Neural crest cell (in vitro differentiated cells): Measurements from ENCODE around the gene OTUB2. TPM values are rescaled to one million over a fixed set of nuclear protein-coding genes. Genes with fewer than 3 reads are reported as not detected.

Source experiments
- DNase-seq: peaks from one replicate; pipeline ENCODE4 v3.0.0; 2021; ENCODE audit warnings: low read depth, mixed read lengths, low spot score
- H3K27ac Mint-ChIP-seq: one replicate; pipeline ENCODE4 v1.8.0; 2021; ENCODE audit warnings: mild to moderate bottlenecking, mixed read lengths; ENCODE audit not compliant: unreplicated experiment
- H3K27me3 Mint-ChIP-seq: 2 replicates; pipeline ENCODE4 v1.8.0; 2021; ENCODE audit warnings: low read depth, mild to moderate bottlenecking, mixed read lengths
- H3K36me3 Mint-ChIP-seq: 2 replicates; pipeline ENCODE4 v1.8.0; 2021; ENCODE audit warnings: low read depth, mild to moderate bottlenecking, mixed read lengths
- H3K4me1 Mint-ChIP-seq: 2 replicates; pipeline ENCODE4 v1.8.0; 2021; ENCODE audit warnings: mixed read lengths
- H3K4me3 Mint-ChIP-seq: one replicate; pipeline ENCODE4 v1.8.0; 2021; ENCODE audit warnings: mild to moderate bottlenecking, mixed read lengths
- H3K9me3 Mint-ChIP-seq: 2 replicates; pipeline ENCODE4 v1.8.0; 2021; ENCODE audit warnings: mixed read lengths
- total RNA-seq: library from RNA; stranded (reverse); gene quantifications from 2 replicates; pipeline ENCODE4 v1.2.1, GENCODE V29; 2021
- TF ChIP-seq, protein P1 (sequence below): fragments of 200-600 bp; sonication (generic); conservative IDR thresholded peaks from 2 replicates; pipeline ENCODE4 v1.5.0; 2021; ENCODE audit warnings: antibody characterized with exemption, mild to moderate bottlenecking

OTUB2 gene
- total RNA-seq, 1 donor from 2014 or later: 4.4 TPM

- Mint-ChIP-seq H3K27me3 (no peaks in the 10 kb centered on the region), H3K4me3 (no peak overlapping the region), H3K9me3 (peaks cover 2% of the 10 kb centered on the region), H3K27ac (no peak overlapping the region), H3K4me1 (peaks cover 21% of the 10 kb centered on the region), H3K36me3 (no peaks in the 10 kb centered on the region)
- TF ChIP-seq, protein P1, sequence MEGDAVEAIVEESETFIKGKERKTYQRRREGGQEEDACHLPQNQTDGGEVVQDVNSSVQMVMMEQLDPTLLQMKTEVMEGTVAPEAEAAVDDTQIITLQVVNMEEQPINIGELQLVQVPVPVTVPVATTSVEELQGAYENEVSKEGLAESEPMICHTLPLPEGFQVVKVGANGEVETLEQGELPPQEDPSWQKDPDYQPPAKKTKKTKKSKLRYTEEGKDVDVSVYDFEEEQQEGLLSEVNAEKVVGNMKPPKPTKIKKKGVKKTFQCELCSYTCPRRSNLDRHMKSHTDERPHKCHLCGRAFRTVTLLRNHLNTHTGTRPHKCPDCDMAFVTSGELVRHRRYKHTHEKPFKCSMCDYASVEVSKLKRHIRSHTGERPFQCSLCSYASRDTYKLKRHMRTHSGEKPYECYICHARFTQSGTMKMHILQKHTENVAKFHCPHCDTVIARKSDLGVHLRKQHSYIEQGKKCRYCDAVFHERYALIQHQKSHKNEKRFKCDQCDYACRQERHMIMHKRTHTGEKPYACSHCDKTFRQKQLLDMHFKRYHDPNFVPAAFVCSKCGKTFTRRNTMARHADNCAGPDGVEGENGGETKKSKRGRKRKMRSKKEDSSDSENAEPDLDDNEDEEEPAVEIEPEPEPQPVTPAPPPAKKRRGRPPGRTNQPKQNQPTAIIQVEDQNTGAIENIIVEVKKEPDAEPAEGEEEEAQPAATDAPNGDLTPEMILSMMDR: no peak
- DNase-seq: no peak
These were observed 45.5 kb upstream of the OTUB2 start for GRCh38 chr14:93980456-93981201.

DNA sequence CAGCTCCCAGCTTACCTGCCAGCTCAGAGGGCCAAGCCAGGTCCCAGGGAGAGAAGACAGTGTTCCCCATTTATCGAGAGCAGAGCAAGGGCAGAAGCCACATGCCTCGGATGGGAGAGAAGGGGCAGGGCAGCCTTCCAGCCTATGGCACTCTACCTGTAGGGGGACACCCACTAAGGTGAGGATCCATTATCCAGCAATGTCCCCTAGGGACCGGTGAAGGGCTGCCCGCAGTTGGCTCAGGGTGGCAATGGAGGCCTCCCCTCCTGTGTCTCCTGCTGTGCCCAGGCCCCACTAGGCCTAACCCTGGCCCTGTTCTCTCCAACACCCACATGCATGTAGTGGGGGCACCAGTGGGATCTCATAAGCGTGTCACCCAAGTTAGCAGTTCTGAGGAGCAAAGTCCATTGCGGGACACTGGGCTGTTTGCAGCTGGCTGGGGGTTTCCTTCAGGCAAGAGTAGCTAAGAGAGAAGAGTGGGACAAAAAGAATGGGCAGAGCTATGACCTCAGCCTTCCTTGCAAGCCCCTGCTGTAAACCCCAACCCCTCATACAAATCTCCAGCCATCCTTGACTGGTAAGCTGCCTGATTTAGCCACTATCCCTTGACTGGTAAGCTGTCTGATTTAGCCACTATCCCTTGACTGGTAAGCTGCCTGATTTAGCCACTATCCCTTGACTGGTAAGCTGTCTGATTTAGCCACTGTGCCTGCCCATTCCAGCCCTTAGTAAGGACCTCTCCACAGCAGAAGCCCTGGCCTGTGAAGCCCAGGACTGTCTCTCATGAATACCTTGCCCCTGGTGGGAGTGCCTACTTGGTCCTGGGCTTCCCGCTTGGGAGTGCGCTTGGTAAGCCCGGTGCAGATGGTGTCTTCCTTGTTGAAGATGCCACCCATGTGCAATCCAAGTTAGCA lies 44.6 kb upstream of the OTUB2 start:
- no peaks in the 10 kb centered on the region for H3K36me3 Mint-ChIP-seq
- peaks cover 15% of the 10 kb centered on the region for H3K4me1 Mint-ChIP-seq
- no peak for DNase-seq
- peak overlapping the region; percentile 47 for H3K27ac Mint-ChIP-seq
- H3K27me3 Mint-ChIP-seq: no peaks in the 10 kb centered on the region
- TF ChIP-seq, protein P1: no peak
- no peak overlapping the region for H3K4me3 Mint-ChIP-seq
- H3K9me3 Mint-ChIP-seq: peaks cover 2% of the 10 kb centered on the region

GRCh38 chr14:93982230-93983007 lies 43.7 kb upstream of the OTUB2 start:
- Mint-ChIP-seq H3K27ac (no peak overlapping the region), H3K36me3 (no peaks in the 10 kb centered on the region), H3K27me3 (no peaks in the 10 kb centered on the region), H3K4me1 (peaks cover 12% of the 10 kb centered on the region), H3K9me3 (peaks cover 2% of the 10 kb centered on the region), H3K4me3 (no peak overlapping the region)
- TF ChIP-seq, protein P1: no peak
- DNase-seq: no peak

DNA sequence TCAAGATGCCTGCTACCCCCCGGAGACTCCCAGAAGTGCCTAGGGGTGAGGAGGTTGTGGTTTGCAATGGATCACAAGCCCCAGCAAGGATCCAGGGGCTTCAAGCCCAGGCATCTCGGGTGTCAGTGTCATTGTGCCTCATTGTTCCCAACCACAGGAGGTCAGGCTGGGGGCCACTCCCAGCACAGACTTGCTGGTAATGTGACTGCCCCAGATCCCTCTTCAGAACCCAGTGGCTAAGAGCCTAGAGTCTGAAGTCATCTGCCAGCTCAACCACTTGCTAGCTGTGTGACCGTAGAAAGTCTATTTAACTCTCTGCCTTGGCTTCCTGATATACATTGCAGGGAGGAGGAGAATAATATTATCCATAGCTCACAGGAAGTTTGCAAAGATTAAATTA lies 42.1 kb upstream of the OTUB2 start:
- no peaks in the 10 kb centered on the region for H3K27me3 Mint-ChIP-seq
- H3K9me3 Mint-ChIP-seq: peaks cover 2% of the 10 kb centered on the region
- H3K4me1 Mint-ChIP-seq: peaks cover 12% of the 10 kb centered on the region
- no peaks in the 10 kb centered on the region for H3K36me3 Mint-ChIP-seq
- DNase-seq: no peak
- no peak overlapping the region for H3K27ac Mint-ChIP-seq
- TF ChIP-seq, protein P1: no peak
- H3K4me3 Mint-ChIP-seq: no peak overlapping the region

- no peaks in the 10 kb centered on the region for H3K9me3 Mint-ChIP-seq
- H3K4me3 Mint-ChIP-seq: no peak overlapping the region
- no peaks in the 10 kb centered on the region for H3K27me3 Mint-ChIP-seq
- peak; percentile 49 for DNase-seq
- H3K27ac Mint-ChIP-seq: no peak overlapping the region
- TF ChIP-seq, protein P1: peak; percentile 54
- peaks cover 20% of the 10 kb centered on the region for H3K4me1 Mint-ChIP-seq
- no peaks in the 10 kb centered on the region for H3K36me3 Mint-ChIP-seq
These were observed 41.1 kb upstream of the OTUB2 start for GRCh38 chr14:93984987-93985410.
